Thoracic aorta (tissue), 2 donors: ENCODE data around the gene B4GALNT1. TPM values are rescaled to one million over a fixed set of nuclear protein-coding genes. Genes with fewer than 3 reads are reported as not detected.

Experiments used
- ATAC-seq: fragments of 150-250 bp; one replicate; pipeline ENCODE4 v1.8.0; 2017; ENCODE audit warnings: low read depth; ENCODE audit not compliant: insufficient number of reproducible peaks, low FRiP score
- DNase-seq: peaks from one replicate; pipeline ENCODE4 v3.0.0-alpha.2; 2020; ENCODE audit warnings: low spot score
- H3K27ac ChIP-seq, 2 donors: fragments of 200-600 bp; sonication (generic); 1 replicate in 1 of 2; 2 replicates in 1 of 2; pipeline ENCODE4 v1.5.1; 2016; ENCODE audit warnings: mild to moderate bottlenecking in 2 of 2, moderate library complexity in 2 of 2
- H3K27me3 ChIP-seq: fragments of 200-600 bp; sonication (generic); replicated peaks from 2 replicates; pipeline ENCODE4 v1.6.0; 2016; ENCODE audit warnings: mild to moderate bottlenecking; ENCODE audit not compliant: insufficient read depth
- H3K36me3 ChIP-seq: fragments of 200-600 bp; sonication (generic); one replicate; pipeline ENCODE4 v1.5.1; 2016
- H3K4me1 ChIP-seq, 2 donors: fragments of 200-600 bp; sonication (generic); 1 replicate in 1 of 2; 2 replicates in 1 of 2; pipeline versions ENCODE4 v1.5.1 to v1.6.0; 2016; ENCODE audit warnings: low read depth in 2 of 2, mild to moderate bottlenecking in 1 of 2; ENCODE audit not compliant: control insufficient read depth in 1 of 2
- H3K4me3 ChIP-seq: fragments of 200-600 bp; sonication (generic); 2 replicates; pipeline ENCODE4 v1.5.1; 2016; ENCODE audit warnings: mild to moderate bottlenecking
- H3K9me3 ChIP-seq: fragments of 200-600 bp; sonication (generic); 2 replicates; pipeline ENCODE4 v1.5.1; 2016
- total RNA-seq, 2 donors: library from RNA; depleted of rRNA; stranded (reverse); fragments of >200 nt; gene quantifications; one replicate each; pipeline versions ENCODE4 v1.1.0 to v1.2.3, GENCODE V29; 2016
- TF ChIP-seq, protein P1 (sequence below): fragments of 200-600 bp; sonication (generic); IDR thresholded peaks from one replicate; pipeline ENCODE4 v1.5.1; 2019; ENCODE audit warnings: antibody characterized with exemption

B4GALNT1 gene
- total RNA-seq, 2 donors from 2014 or later, result 4.0 to 11.0 TPM

GRCh38 chr12:57624441-57625220 lies 8.4 kb downstream of the B4GALNT1 start:
- ATAC-seq (no peak), DNase-seq (no peak)
- Histone ChIP-seq H3K4me3 (no peak overlapping the region), H3K4me1 (peaks cover 7 to 10% of the 10 kb centered on the region in 2 donors), H3K27ac (no peak overlapping the region), H3K36me3 (peaks cover 12% of the 10 kb centered on the region), H3K9me3 (no peaks in the 10 kb centered on the region), H3K27me3 (no peaks in the 10 kb centered on the region)
- TF ChIP-seq, protein P1, sequence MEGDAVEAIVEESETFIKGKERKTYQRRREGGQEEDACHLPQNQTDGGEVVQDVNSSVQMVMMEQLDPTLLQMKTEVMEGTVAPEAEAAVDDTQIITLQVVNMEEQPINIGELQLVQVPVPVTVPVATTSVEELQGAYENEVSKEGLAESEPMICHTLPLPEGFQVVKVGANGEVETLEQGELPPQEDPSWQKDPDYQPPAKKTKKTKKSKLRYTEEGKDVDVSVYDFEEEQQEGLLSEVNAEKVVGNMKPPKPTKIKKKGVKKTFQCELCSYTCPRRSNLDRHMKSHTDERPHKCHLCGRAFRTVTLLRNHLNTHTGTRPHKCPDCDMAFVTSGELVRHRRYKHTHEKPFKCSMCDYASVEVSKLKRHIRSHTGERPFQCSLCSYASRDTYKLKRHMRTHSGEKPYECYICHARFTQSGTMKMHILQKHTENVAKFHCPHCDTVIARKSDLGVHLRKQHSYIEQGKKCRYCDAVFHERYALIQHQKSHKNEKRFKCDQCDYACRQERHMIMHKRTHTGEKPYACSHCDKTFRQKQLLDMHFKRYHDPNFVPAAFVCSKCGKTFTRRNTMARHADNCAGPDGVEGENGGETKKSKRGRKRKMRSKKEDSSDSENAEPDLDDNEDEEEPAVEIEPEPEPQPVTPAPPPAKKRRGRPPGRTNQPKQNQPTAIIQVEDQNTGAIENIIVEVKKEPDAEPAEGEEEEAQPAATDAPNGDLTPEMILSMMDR, result no peak

GRCh38 chr12:57623811-57624390 lies 9.1 kb downstream of the B4GALNT1 start:
- TF ChIP-seq, protein P1, result no peak
- H3K27me3 ChIP-seq, result no peaks in the 10 kb centered on the region
- H3K4me1 ChIP-seq, result peaks cover 7 to 10% of the 10 kb centered on the region in 2 donors
- no peak for DNase-seq
- peaks cover 12% of the 10 kb centered on the region for H3K36me3 ChIP-seq
- H3K27ac ChIP-seq, result no peak overlapping the region
- no peaks in the 10 kb centered on the region for H3K9me3 ChIP-seq
- ATAC-seq, result no peak
- no peak overlapping the region for H3K4me3 ChIP-seq

- no peaks in the 10 kb centered on the region for H3K9me3 ChIP-seq
- no peaks in the 10 kb centered on the region for H3K27me3 ChIP-seq
- H3K27ac ChIP-seq, result no peak overlapping the region
- ATAC-seq, result no peak
- TF ChIP-seq, protein P1, result no peak
- H3K4me1 ChIP-seq, result peaks cover 7 to 10% of the 10 kb centered on the region in 2 donors
- H3K36me3 ChIP-seq, result peaks cover 12% of the 10 kb centered on the region
- no peak for DNase-seq
- no peak overlapping the region for H3K4me3 ChIP-seq
Observed at GRCh38 chr12:57623385-57623784, 9.6 kb downstream of the B4GALNT1 start.

DNA sequence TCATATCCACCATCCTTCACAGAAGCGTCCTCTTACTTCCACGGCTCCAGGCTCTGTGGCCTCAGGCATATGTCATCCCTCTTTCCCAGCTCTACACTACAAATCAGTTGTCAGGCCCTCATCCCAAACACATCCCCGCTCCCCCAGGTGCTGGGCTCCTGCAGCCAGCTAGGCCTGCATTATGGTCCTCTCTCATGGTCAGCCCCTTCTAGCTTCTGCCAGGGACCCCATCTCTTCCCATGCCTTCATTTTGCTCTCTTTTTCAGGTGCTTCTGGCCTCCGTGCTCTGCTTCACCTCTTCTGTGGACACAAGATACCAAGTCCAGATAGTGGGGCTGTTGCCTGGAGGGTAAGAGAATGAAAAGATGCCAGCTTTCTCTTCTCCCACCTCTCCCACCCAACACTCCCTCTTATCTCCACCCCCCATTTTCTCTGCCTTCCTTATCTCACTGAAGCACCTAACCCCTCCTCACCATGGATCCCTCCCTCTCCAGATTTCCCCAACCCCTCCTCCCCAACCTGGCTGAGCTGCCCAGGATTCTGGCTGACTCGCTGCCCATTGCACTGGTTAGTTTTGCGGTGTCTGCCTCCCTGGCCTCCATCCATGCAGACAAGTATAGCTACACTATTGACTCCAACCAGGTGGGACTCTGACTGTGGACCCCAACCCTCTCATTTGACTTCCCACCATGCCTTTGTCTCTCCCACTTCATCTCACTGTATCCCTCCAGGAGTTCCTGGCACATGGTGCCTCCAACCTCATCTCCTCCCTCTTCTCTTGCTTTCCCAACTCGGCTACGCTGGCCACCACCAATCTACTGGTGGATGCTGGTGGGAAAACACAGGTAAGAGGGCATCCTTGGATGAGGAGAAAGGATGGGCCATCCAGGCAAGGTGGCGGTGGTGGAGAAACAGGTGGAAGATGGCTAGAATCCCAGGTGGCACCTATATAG lies 10.4 kb downstream of the B4GALNT1 start:
- TF ChIP-seq, protein P1, result no peak
- Histone ChIP-seq H3K4me3 (no peak overlapping the region), H3K36me3 (peaks cover 12% of the 10 kb centered on the region), H3K27me3 (no peaks in the 10 kb centered on the region), H3K27ac (no peak overlapping the region), H3K4me1 (peaks cover 7 to 10% of the 10 kb centered on the region in 2 donors), H3K9me3 (no peaks in the 10 kb centered on the region)
- DNase-seq, result no peak
- no peak for ATAC-seq
